ENCODE measurements around the gene COG8.
"Not testable (repeated sequence)": the region's sequence is repeated elsewhere in the genome, so short reads cannot be mapped to it uniquely, and the experiment has no call there.

The COG8 gene, protein sequence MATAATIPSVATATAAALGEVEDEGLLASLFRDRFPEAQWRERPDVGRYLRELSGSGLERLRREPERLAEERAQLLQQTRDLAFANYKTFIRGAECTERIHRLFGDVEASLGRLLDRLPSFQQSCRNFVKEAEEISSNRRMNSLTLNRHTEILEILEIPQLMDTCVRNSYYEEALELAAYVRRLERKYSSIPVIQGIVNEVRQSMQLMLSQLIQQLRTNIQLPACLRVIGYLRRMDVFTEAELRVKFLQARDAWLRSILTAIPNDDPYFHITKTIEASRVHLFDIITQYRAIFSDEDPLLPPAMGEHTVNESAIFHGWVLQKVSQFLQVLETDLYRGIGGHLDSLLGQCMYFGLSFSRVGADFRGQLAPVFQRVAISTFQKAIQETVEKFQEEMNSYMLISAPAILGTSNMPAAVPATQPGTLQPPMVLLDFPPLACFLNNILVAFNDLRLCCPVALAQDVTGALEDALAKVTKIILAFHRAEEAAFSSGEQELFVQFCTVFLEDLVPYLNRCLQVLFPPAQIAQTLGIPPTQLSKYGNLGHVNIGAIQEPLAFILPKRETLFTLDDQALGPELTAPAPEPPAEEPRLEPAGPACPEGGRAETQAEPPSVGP

GRCh38 chr16:69339289-69340094 lies at the start of gene COG8, which contains the start of gene NIP7:
Gene COG8 (minus strand): TSS chr16:69339564. CDS start chr16:69339552, 12 bp downstream.
Gene NIP7 (plus strand): TSS chr16:69339772. CDS start chr16:69339830, 58 bp downstream.
- peak; percentile 99 for DNase-seq

DNA sequence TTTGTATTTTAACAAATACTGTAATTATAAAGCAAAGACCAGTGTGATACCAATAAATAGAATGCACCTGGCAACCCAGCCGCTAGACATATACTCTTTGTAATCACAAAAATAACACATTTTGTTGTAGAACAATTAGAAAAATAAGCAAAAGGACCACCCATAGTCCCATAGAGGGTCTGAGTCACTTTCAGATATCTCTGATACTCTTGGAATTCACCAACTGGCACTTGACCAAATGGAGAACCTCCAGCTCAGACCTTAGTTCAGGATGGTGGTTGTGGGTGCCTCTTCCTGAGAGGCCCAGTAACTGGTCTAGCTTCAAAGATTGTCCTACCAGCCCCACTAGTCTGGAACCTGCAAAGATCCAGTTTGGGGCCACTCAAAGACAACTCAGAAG lies 47.2 kb upstream of the COG8 start:
- no peak for DNase-seq

DNA sequence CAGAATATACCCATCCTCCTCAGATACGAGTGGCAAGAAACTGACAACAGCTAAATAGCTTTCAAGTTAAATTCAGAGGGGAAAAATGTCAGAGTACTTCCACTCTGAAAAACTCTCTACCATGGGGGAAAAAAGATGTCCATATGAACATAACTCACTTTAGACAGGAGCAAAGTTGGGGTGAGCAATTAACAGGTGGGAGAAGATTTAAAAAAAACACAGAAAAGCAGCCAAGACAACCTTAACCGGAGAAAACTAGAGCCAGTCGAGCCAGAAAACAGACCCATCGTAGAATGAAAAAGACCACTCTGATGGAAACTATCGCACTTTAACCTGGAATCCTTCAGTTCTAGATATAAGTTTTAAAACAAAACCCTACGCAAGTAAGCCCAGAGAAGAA lies 45.6 kb upstream of the COG8 start:
- DNase-seq, result no peak

DNA sequence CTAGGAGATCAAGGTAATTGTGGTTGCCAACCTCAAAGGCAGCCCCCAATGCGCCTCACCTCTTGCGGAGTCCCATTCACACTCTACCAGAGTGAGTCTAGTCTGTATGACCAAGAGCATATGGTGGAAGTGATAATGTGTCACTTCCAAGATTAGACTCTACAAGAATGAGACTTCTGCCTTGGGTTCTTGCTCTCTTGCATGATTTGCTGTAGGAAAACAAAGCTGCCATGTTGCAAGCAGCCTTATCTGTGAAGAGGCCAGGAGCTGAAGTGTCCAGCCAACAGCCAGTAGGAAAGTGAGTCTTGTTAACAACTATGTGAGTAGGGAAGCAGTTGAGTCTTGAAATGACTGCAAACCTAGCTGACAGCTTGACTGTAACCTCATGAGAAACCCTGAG lies 43.1 kb upstream of the COG8 start:
- no peak for DNase-seq

DNA sequence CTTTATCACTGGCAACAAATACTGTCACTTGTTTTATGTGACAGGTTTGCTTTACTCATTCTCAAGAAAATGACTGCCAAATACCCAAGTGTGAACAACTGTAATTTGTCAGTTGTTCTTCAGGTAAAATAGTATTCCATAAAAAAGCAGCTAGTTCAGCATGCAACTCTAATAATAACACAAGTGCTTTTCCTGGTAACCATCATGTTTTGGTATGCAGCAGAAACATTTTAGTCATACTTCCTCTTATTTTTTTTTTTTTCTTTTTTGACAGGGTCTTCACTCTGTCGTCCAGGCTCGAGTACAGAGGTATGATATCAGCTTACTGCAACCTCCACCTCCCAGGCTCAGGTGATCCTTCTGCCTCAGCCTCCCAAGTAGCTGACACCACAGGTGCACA lies 41.9 kb upstream of the COG8 start:
- no peak for DNase-seq

DNA sequence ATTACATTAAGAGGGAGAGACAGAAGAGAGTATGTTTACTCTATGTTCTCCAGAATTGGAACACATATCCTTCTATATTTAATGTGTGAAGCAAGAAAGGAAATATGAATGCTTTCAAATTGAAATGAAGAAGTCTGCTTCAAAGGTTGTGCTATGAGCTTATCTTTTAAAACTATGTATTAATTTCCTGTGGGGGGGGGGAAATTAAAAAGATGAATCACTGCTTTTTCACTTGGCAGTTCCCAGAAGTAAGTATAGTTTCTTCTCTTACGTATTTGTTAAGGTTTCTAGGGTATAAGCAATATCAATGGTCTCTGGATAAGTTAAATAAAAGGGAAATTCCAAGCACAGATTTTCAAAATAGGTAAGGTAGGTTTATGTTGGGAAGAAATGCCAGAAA lies 39.4 kb upstream of the COG8 start:
- no peak for DNase-seq

GRCh38 chr16:69378036-69378435 lies 38.7 kb upstream of the COG8 start:
- no peak for DNase-seq

- DNase-seq, result no peak
Measured at GRCh38 chr16:69376393-69377059, 37.2 kb upstream of the COG8 start.

DNA sequence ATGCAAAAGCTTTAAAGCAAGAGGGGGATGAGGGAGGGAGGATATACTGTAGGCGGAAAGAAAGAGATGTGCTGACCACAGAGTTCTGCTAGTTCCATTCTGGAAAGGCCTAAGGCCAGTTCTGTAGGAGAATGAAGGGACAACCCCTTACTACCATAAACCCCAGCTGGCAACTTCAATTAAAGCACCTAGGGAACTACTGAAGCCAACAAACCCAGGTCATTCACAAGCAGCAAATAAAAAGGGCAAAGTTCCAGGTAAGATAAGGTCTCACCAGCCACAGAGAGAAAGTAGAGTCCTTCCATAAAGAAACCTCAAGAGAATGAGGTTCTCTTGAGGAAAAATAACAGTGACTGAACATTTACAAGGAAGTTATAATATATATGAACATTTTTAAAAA lies 33.7 kb upstream of the COG8 start:
- DNase-seq, result no peak

DNA sequence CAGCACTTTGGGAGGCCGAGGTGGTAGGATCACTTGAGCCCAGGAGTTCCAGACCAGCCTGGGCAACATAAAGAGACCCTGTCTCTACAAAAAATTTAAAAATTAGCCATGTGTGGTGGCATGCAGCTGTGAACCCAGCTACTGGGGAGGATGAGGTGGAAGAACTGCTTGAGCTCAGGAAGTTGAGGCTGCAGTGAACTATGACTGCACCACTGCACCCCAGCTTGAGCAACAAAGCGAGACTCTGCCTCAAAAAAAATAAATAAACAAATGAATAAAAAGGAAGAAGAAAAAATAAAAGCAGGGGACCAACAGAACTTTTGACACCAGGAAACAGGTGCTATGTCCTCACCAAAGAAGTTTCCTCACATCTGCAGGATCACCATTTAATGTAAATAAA lies 32.2 kb upstream of the COG8 start:
- DNase-seq, result no peak

DNA sequence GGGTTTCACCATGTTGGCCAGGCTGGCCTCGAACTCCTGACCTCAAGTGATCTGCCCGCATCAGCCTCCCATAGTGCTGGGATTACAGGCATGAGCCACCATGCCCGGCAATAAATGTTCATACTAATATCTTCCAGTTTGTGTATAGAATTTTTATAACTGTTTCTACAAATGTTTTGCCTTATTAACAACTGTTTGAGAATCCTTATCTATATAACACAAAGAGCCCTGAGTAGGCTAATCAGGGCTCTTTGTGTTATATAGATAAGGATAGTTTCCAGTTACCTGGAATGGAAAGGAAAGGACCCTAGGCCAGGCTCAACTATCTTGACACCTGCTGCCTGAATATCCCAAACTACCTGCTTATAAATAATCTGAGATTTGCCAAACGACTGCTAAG lies 29.5 kb upstream of the COG8 start:
- no peak for DNase-seq

DNA sequence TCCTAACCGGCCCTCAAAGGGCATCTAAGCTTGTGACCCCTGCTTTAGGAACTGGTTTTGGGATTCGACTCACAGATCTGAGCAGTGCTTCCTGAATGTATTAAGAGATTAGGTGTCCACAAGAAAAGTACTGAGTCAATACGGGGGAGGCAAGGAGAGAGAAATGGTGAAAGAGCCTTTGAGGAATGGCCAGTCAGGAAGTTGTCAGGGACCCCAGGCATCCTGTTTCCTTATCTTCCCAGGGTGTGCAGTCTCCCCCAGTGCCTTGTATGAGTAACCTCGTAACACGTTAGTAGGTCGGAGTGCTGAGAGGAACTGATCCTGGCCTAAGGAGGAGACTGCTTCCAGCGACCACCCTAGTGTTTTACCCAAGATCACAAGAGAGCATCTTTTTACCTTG lies 28.6 kb upstream of the COG8 start:
- no peak for DNase-seq

GRCh38 chr16:69366431-69366830 lies 27.1 kb upstream of the COG8 start:
- no peak for DNase-seq

DNA sequence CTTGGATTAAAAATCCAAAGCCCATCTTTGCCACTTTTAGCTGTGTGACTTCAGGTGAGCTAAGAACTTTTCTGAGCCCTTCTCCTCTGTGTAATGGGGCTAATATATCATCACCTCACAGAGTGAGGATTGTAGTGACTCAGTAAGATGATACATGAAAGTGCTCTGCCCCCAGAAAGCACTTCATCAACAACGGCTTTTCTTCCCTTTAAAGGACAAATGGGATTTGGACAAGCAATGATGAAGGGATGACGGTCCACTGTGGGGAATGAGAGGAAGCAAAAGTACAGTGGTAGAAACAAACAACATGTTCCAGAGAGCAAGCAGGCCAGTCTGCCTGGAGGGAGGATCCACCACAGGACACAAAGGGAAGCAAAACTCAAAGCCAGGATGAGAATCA lies 26.5 kb upstream of the COG8 start:
- no peak for DNase-seq

DNA sequence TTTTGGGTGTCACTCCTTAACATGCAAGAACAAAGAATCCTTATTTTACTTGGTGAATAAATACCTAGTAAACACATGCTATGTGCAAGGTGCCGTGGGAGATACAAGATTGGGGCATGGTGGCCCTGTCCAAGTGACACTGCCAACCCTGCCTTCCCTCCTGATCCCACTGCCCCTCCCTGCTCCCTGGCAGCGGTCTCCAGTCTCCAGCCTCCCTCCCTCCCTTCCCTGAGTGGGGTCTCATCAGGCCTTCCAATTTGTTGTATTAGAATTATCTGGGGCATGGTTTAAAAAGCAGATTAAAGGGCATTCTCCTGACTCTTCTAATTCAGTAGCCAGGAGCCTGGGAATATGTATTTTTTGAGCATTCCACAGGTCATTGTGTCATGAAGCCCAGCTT lies 24.7 kb upstream of the COG8 start:
- no peak for DNase-seq

DNA sequence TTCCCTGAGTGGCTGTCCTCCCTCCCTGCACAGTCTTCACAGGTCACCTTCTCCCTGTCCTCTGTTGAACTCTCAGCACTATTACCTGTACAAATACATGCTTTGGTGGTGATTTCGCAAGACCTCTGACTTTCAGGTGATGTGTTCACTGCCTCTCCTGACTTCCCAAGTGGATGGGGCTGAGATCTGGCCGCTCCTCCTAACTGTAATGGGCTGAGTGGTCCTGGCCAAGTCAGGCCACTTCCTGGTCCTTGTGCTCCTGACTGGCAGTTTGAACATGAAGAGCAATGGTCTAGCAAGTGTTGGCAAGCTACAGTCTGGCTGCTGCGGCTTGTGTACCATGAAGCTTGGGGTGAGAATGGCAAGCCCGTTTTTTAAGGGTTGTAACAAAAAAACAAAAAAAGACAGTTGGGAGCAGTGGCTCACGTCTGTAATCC lies 23.9 kb upstream of the COG8 start:
- no peak for DNase-seq

DNA sequence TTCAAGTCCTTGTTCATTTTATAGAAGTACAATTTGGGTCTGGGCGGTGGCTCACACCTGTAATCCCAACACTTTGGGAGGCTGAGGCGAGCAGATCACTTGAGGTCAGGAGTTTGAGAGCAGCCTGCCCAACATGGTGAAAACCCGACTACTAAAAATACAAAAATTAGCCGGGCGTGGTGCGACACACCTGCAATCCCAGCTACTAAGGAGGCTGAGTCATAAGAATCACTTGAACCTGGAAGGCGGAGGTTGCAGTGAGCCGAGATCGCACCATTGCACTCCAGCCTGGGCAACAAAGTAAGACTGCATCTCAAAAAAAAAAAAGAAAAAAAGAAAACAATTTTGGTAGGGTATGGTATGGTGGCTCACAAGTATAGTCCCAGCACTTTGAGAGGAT lies 20.7 kb upstream of the COG8 start:
- not testable (repeated sequence) for DNase-seq

- no peak for DNase-seq
Measured at GRCh38 chr16:69351309-69352027, 12.1 kb upstream of the COG8 start, which contains the start of gene TMED6. Gene TMED6 (minus strand): TSS chr16:69351786. CDS start chr16:69351753, 33 bp downstream.

- DNase-seq, result no peak
Measured at GRCh38 chr16:69350536-69351133, 11.3 kb upstream of the COG8 start.

GRCh38 chr16:69349536-69349935 lies 10.2 kb upstream of the COG8 start:
- DNase-seq, result no peak

DNA sequence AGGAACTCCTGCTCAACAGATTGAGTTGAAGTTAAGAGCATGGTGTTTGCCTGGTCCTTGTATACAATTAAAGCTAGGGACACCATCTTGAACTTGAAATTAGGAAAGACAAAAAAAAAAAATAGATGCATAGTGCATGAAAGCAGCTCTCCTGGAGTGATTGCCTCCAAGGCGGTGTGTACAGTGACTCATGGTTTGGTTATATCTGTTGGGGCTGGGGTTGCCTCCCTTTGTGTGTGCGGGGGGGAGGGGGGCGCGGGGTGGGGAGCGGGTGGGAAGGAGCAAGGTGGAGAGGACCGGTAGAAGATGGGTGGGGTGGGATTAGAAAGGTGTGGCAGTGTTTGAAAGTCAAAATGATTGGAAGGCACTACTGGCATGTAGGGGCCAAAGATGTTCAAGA lies 8.9 kb upstream of the COG8 start:
- no peak for DNase-seq

DNA sequence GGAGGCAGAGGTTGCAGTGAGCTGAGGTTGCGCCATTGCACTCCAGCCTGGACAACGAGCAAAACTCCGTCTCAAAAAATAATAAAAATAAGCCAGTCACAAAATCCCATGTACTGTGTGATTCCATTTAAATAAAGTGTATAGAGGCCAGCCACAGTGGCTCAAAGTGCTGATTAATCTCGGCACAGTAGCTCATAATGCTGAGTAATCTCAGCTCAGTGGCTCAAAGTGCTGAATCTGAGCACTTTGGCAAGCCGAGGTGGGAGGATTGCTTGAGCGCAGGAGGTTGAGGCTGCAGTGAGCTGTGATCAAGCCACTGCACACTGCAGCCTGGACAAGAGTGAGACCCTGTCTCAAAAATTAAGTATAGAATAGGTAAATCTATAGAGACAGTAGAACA lies 7.3 kb upstream of the COG8 start:
- DNase-seq, result no peak
